ENCODE results near the gene PATE2.

Gene PATE2

GRCh38 chr11:125740617-125741016 is 38.0 kb downstream of the PATE2 start:
- no peak overlapping the region for H2BK5ac ChIP-seq (ENCODE audit: low read length)
- no peak for DNase-seq (ENCODE audit: low spot score)
- H3K14ac ChIP-seq (ENCODE audit: low read length): no peak overlapping the region
- H2AFZ ChIP-seq (ENCODE audit: low read length): no peak overlapping the region
- peaks cover 0 to 16% of the 10 kb centered on the region in 2 donors for H3K9me3 ChIP-seq (replicated peaks in 1 of 2; ENCODE audit: control insufficient read depth in 2 of 2, insufficient read depth in 1 of 2, low read depth in 1 of 2, low read length in 2 of 2)
- H3K27me3 ChIP-seq (ENCODE audit: control insufficient read depth in 3 of 3, insufficient read depth in 3 of 3, low read depth in 1 of 3, low read length in 3 of 3): peaks cover 0 to 15% (median 0%) of the 10 kb centered on the region in 3 experiments
- no peak overlapping the region for H3K9ac ChIP-seq (ENCODE audit: low read depth, low read length, poor library complexity)
- H4K8ac ChIP-seq (ENCODE audit: low read depth, low read length): no peak overlapping the region
- no peak overlapping the region for H3K23ac ChIP-seq (ENCODE audit: low read depth, low read length, poor library complexity)
- H3K4ac ChIP-seq (ENCODE audit: low read length): no peak overlapping the region
- no peak overlapping the region for H2BK12ac ChIP-seq (ENCODE audit: low read length)
- no peak overlapping the region for H4K91ac ChIP-seq (ENCODE audit: low read depth, low read length, poor library complexity)
- no peak overlapping the region for H3K4me2 ChIP-seq (ENCODE audit: insufficient read depth, low read length, poor library complexity, severe bottlenecking)
- no peak overlapping the region for H3K27ac ChIP-seq (replicated peaks; ENCODE audit: low read length)
- no peak overlapping the region for H2BK120ac ChIP-seq (ENCODE audit: low read depth, low read length)
- H2AK5ac ChIP-seq (ENCODE audit: low read depth, low read length): no peak overlapping the region
- no peaks in the 10 kb centered on the region for H3K79me1 ChIP-seq (ENCODE audit: low read depth, low read length)
- no peaks in the 10 kb centered on the region for H3K36me3 ChIP-seq (replicated peaks in 1 of 2; ENCODE audit: control insufficient read depth in 2 of 2, insufficient read depth in 2 of 2, low read length in 2 of 2)
- H2BK15ac ChIP-seq (ENCODE audit: low read length): no peak overlapping the region
- H3K4me3 ChIP-seq (ENCODE audit: low read length in 2 of 2): no peak overlapping the region
- H3K4me1 ChIP-seq (ENCODE audit: control insufficient read depth in 2 of 2, insufficient read depth in 1 of 2, low read depth in 1 of 2, low read length in 2 of 2): peaks cover 6 to 12% of the 10 kb centered on the region in 2 donors
- H3K18ac ChIP-seq (ENCODE audit: low read length): no peak overlapping the region

DNA sequence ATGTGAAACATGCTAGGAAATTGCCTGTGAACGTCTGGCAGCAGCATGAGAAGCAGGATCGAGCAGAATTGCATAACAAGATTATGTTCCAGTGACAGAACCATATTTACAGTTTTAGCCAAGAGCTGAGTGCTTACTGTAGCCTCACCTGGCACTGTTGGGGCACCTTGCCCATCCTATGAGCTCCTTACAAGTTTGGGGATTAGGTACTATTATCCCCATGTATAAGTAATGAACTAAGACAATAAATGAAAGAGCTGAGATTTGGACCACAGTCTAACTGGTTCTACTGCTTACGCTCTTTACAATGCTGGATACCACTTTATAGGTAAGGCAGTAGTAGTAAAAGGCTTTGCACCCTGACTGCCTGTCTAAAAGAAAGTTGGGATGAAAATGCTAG is 49.7 kb downstream of the PATE2 start:
- no peak overlapping the region for H4K91ac ChIP-seq (ENCODE audit: low read depth, low read length, poor library complexity)
- no peak for DNase-seq (ENCODE audit: low spot score)
- H2AFZ ChIP-seq (ENCODE audit: low read length): no peak overlapping the region
- no peaks in the 10 kb centered on the region for H3K4me1 ChIP-seq (ENCODE audit: control insufficient read depth in 2 of 2, insufficient read depth in 1 of 2, low read depth in 1 of 2, low read length in 2 of 2)
- no peak overlapping the region for H2BK5ac ChIP-seq (ENCODE audit: low read length)
- WGBS, 2 donors (ENCODE audit: extremely low coverage in 2 of 2, insufficient read length in 2 of 2, insufficient replicate concordance in 1 of 2): no CpG with 5 or more reads among the region's 3 CpGs
- no peak overlapping the region for H2BK15ac ChIP-seq (ENCODE audit: low read length)
- H3K79me1 ChIP-seq (ENCODE audit: low read depth, low read length): no peaks in the 10 kb centered on the region
- H3K9me3 ChIP-seq (replicated peaks in 1 of 2; ENCODE audit: control insufficient read depth in 2 of 2, insufficient read depth in 1 of 2, low read depth in 1 of 2, low read length in 2 of 2): peaks cover 0 to under 1% of the 10 kb centered on the region in 2 donors
- H3K27ac ChIP-seq (replicated peaks; ENCODE audit: low read length): no peak overlapping the region
- H3K27me3 ChIP-seq (ENCODE audit: control insufficient read depth in 3 of 3, insufficient read depth in 3 of 3, low read depth in 1 of 3, low read length in 3 of 3): peaks cover 0 to 23% (median 0%) of the 10 kb centered on the region in 3 experiments
- H3K4me3 ChIP-seq (ENCODE audit: low read length in 2 of 2): no peak overlapping the region
- H2BK120ac ChIP-seq (ENCODE audit: low read depth, low read length): no peak overlapping the region
- H2BK12ac ChIP-seq (ENCODE audit: low read length): no peak overlapping the region
- H3K18ac ChIP-seq (ENCODE audit: low read length): no peak overlapping the region
- H3K4me2 ChIP-seq (ENCODE audit: insufficient read depth, low read length, poor library complexity, severe bottlenecking): no peak overlapping the region
- no peak overlapping the region for H3K23ac ChIP-seq (ENCODE audit: low read depth, low read length, poor library complexity)
- H3K14ac ChIP-seq (ENCODE audit: low read length): no peak overlapping the region
- no peak overlapping the region for H3K9ac ChIP-seq (ENCODE audit: low read depth, low read length, poor library complexity)
- H3K36me3 ChIP-seq (replicated peaks in 1 of 2; ENCODE audit: control insufficient read depth in 2 of 2, insufficient read depth in 2 of 2, low read length in 2 of 2): no peaks in the 10 kb centered on the region
- H2AK5ac ChIP-seq (ENCODE audit: low read depth, low read length): no peak overlapping the region
- no peak overlapping the region for H4K8ac ChIP-seq (ENCODE audit: low read depth, low read length)
- no peak overlapping the region for H3K4ac ChIP-seq (ENCODE audit: low read length)

All from neuronal stem cell (in vitro differentiated cells).